ENCODE results near the gene IRX5.

GRCh38 chr16:54932737-54933254 is 2.1 kb downstream of the IRX5 start:
- TF ChIP-seq EGR1 (IDR thresholded peaks at IDR 0.05; ENCODE audit: low read depth) (no peak), CTCF (IDR thresholded peaks at IDR 0.05 in 2 of 3, conservative IDR thresholded peaks at IDR 0.05 in 1 of 3; ENCODE audit: borderline replicate concordance in 1 of 3, insufficient read depth in 1 of 3, low read depth in 2 of 3, low read length in 2 of 3) (no peak), POLR2A (IDR thresholded peaks at IDR 0.05; ENCODE audit: borderline replicate concordance, extremely low read depth, insufficient read depth, insufficient read length) (no peak), JUND (IDR thresholded peaks at IDR 0.05) (no peak), MAX (IDR thresholded peaks at IDR 0.05) (no peak), CEBPB (IDR thresholded peaks at IDR 0.05; ENCODE audit: low read depth) (no peak), POLR2AphosphoS5 (IDR thresholded peaks at IDR 0.05; ENCODE audit: low read depth, low read length) (no peak), EZH2 (IDR thresholded peaks at IDR 0.05) (no peak), ZBTB33 (IDR thresholded peaks at IDR 0.05; ENCODE audit: extremely low read depth, insufficient replicate concordance, low read length) (no peak), EZH2phosphoT487 (IDR thresholded peaks at IDR 0.05; ENCODE audit: borderline replicate concordance) (no peak), SP1 (IDR thresholded peaks at IDR 0.05; ENCODE audit: low read depth) (no peak), SIN3A (IDR thresholded peaks at IDR 0.05; ENCODE audit: low read depth) (no peak), TCF7L2 (IDR thresholded peaks at IDR 0.05; ENCODE audit: borderline replicate concordance, extremely low read depth, insufficient read depth, insufficient read length) (no peak), ZNF274 (IDR thresholded peaks at IDR 0.05; ENCODE audit: low read depth, low read length) (no peak)
